GM12878 (cell line): Measurements from ENCODE around the gene SUN5. TPM values are rescaled to one million over a fixed set of nuclear protein-coding genes. Genes with fewer than 3 reads are reported as not detected.

Source experiments
- ATAC-seq: fragments of 200-7000 bp; cut with Tn5 transposase; 3 replicates; pipeline ENCODE4 v1.9.1; 2020; ENCODE audit warnings: mild to moderate bottlenecking, moderate library complexity
- BruUV-seq: library from RNA; stranded (reverse); fragments of 400-500 nt; replicated peaks from 2 replicates; lab custom pipeline; 2021; lab: Mats Ljungman, UMichigan
- CTCF ChIA-PET: fragments of 300-600 bp; sonication (Branson Sonifier 250); formaldehyde crosslinking; extraction: SDS; loops from one replicate; lab custom pipeline; 2021; ENCODE audit warnings: inconsistent platforms; lab: Yijun Ruan, JAX
- POLR2A ChIA-PET: fragments of 350-600 bp; formaldehyde crosslinking; extraction: SDS; loops from one replicate; lab custom pipeline; 2021; ENCODE audit warnings: inconsistent platforms; lab: Charles Lee
- RAD21 ChIA-PET: fragments of 300-600 bp; sonication (Branson Sonifier 250); formaldehyde crosslinking; loops from one replicate; lab custom pipeline; 2023; ENCODE audit warnings: antibody characterized with exemption; ENCODE audit not compliant: unreplicated experiment; lab: Charles Lee
- SMC1A ChIA-PET: fragments of 300-600 bp; sonication (Branson Sonifier 250); formaldehyde crosslinking; loops from one replicate; lab custom pipeline; 2023; ENCODE audit not compliant: unreplicated experiment, uncharacterized antibody; lab: Charles Lee
- DNase-seq: peaks from one replicate; pipeline ENCODE4 v3.0.0-alpha.2; 2011; ENCODE audit warnings: low read depth, low spot score
- FAIRE-seq: peaks from 3 replicates; lab custom pipeline; 2011; peaks lifted over from hg19 to GRCh38; lab: Jason Lieb, UNC
- H2AFZ ChIP-seq: 2 replicates; pipeline ENCODE4 v1.6.0; 2011; ENCODE audit warnings: low read depth, low read length, control low read depth; ENCODE audit not compliant: control insufficient read depth
- H3K27ac ChIP-seq: 2 replicates; pipeline ENCODE4 v1.5.1; 2011; ENCODE audit warnings: control low read depth; ENCODE audit not compliant: control insufficient read depth, insufficient read depth
- H3K27me3 ChIP-seq, 2 experiments: replicated peaks in 1 of 2; 2 replicates each; pipeline versions ENCODE4 v1.6.0 to v1.6.1; 2011; ENCODE audit warnings: low read length in 1 of 2; ENCODE audit not compliant: control insufficient read depth in 2 of 2, insufficient read depth in 2 of 2
- H3K36me3 ChIP-seq, 2 experiments: 2 replicates each; pipeline ENCODE4 v1.5.1; 2011; ENCODE audit warnings: low read length in 1 of 2; ENCODE audit not compliant: control insufficient read depth in 2 of 2, insufficient read depth in 2 of 2
- H3K4me1 ChIP-seq: 2 replicates; pipeline ENCODE4 v1.6.1; 2011; ENCODE audit warnings: mild to moderate bottlenecking, low read length, moderate library complexity, mixed read lengths; ENCODE audit not compliant: control insufficient read depth, insufficient read depth
- H3K4me2 ChIP-seq: 2 replicates; pipeline ENCODE4 v1.6.0; 2011; ENCODE audit warnings: control low read depth; ENCODE audit not compliant: control insufficient read depth, insufficient read depth
- H3K4me3 ChIP-seq: fragments of 200-600 bp; sonication (generic); 2 replicates; pipeline ENCODE4 v1.5.1; 2016
- H3K79me2 ChIP-seq: 2 replicates; pipeline ENCODE4 v1.6.0; 2011; ENCODE audit warnings: low read length; ENCODE audit not compliant: control insufficient read depth, insufficient read depth
- H3K9ac ChIP-seq: 2 replicates; pipeline ENCODE4 v1.8.0; 2011; ENCODE audit warnings: low read length, control low read depth, mixed read lengths; ENCODE audit not compliant: control insufficient read depth, insufficient read depth
- H3K9me3 ChIP-seq: replicated peaks from 3 replicates; pipeline ENCODE4 v1.5.1; 2011; ENCODE audit warnings: mild to moderate bottlenecking, low read length; ENCODE audit not compliant: control insufficient read depth, insufficient read depth
- H4K20me1 ChIP-seq: 2 replicates; pipeline ENCODE4 v1.6.0; 2011; ENCODE audit not compliant: control insufficient read depth, insufficient read depth
- CBFB ChIP-seq: IDR thresholded peaks from 2 replicates; pipeline ENCODE4 v1.6.1; 2016; ENCODE audit warnings: antibody characterized with exemption, low read depth
- CTCF ChIP-seq, 3 experiments: IDR thresholded peaks in 2 of 3; conservative IDR thresholded peaks in 1 of 3; 2 replicates each; pipeline ENCODE4 v1.5.1; 2011; ENCODE audit warnings: low read depth in 3 of 3, low read length in 3 of 3, mild to moderate bottlenecking in 3 of 3, control low read depth in 2 of 3, moderate library complexity in 2 of 3, inconsistent platforms in 1 of 3, mixed read lengths in 1 of 3; ENCODE audit not compliant: control insufficient read depth in 2 of 3, insufficient read depth in 1 of 3; ENCODE audit errors: extremely low read depth in 1 of 3
- EGR1 ChIP-seq, 2 experiments: IDR thresholded peaks; 1 replicate in 1 of 2; 2 replicates in 1 of 2; pipeline ENCODE4 v1.6.1; 2011 to 2012; ENCODE audit warnings: low read depth in 2 of 2, low read length in 2 of 2, borderline replicate concordance in 1 of 2, mild to moderate bottlenecking in 1 of 2, moderate library complexity in 1 of 2
- FOXK2 ChIP-seq: fragments of 450-650 bp; IDR thresholded peaks from 2 replicates; pipeline ENCODE4 v1.6.1; 2017; ENCODE audit warnings: mild to moderate bottlenecking, moderate library complexity
- HCFC1 ChIP-seq: fragments of 150-350 bp; IDR thresholded peaks from 2 replicates; pipeline ENCODE4 v1.6.1; 2014; ENCODE audit warnings: low read length
- HDAC2 ChIP-seq: fragments of 200-600 bp; sonication (generic); IDR thresholded peaks from 2 replicates; pipeline ENCODE4 v1.6.1; 2017
- HDAC6 ChIP-seq: fragments of 200-600 bp; sonication (generic); IDR thresholded peaks from one replicate; pipeline ENCODE4 v1.8.0; 2017; ENCODE audit warnings: antibody characterized with exemption; ENCODE audit not compliant: unreplicated experiment
- IKZF1 ChIP-seq: fragments of 450-650 bp; conservative IDR thresholded peaks from 2 replicates; pipeline ENCODE4 v1.6.1; 2017; ENCODE audit warnings: antibody characterized with exemption, mild to moderate bottlenecking
- MLLT1 ChIP-seq: fragments of 450-650 bp; IDR thresholded peaks from 2 replicates; pipeline ENCODE4 v1.6.1; 2016; ENCODE audit warnings: mild to moderate bottlenecking
- NKRF ChIP-seq: fragments of 450-650 bp; conservative IDR thresholded peaks from 2 replicates; pipeline ENCODE4 v1.6.1; 2017; ENCODE audit warnings: mild to moderate bottlenecking, moderate library complexity
- NR2C2 ChIP-seq: IDR thresholded peaks from 2 replicates; pipeline ENCODE4 v1.6.1; 2011; ENCODE audit warnings: borderline replicate concordance, low read depth; ENCODE audit not compliant: control insufficient read depth, insufficient read length
- NR2F1 ChIP-seq: fragments of 450-650 bp; conservative IDR thresholded peaks from 2 replicates; pipeline ENCODE4 v1.6.1; 2017; ENCODE audit warnings: mild to moderate bottlenecking
- PBX3 ChIP-seq: IDR thresholded peaks from 2 replicates; pipeline ENCODE4 v1.6.1; 2011; ENCODE audit warnings: mild to moderate bottlenecking, low read depth, low read length, moderate library complexity; ENCODE audit not compliant: insufficient replicate concordance
- RB1 ChIP-seq: fragments of 450-650 bp; formaldehyde crosslinking; IDR thresholded peaks from 2 replicates; pipeline ENCODE4 v1.6.1; 2017; ENCODE audit warnings: mild to moderate bottlenecking, borderline replicate concordance
- RELA ChIP-seq: fragments of 450-650 bp; IDR thresholded peaks from 2 replicates; pipeline ENCODE4 v1.8.0; 2014; ENCODE audit warnings: borderline replicate concordance; ENCODE audit not compliant: partially characterized antibody
- SIX5 ChIP-seq: IDR thresholded peaks from 2 replicates; pipeline ENCODE4 v1.6.1; 2011; ENCODE audit warnings: mild to moderate bottlenecking, low read depth, low read length, moderate library complexity; ENCODE audit not compliant: severe bottlenecking
- SMARCA5 ChIP-seq: fragments of 450-650 bp; IDR thresholded peaks from 2 replicates; pipeline ENCODE4 v1.6.1; 2017; ENCODE audit warnings: mild to moderate bottlenecking
- in situ Hi-C: fragments of 300-500 bp; cut with MboI; formaldehyde crosslinking; loops from 9 replicates; pipeline ENCODE4 v1.14.3; 2018; ENCODE audit warnings: mixed read lengths
- intact Hi-C: fragments of 100-400 bp; cut with micrococcal nuclease; formaldehyde crosslinking; loops from one replicate; pipeline ENCODE4 v1.14.2; 2022; ENCODE audit not compliant: unreplicated experiment
- polyA plus RNA-seq, 11 experiments: library from polyadenylated mRNA; depleted of rRNA in 4 of 11; unstranded in 6 of 11; stranded (reverse) in 5 of 11; fragments of >200 nt; fragmentation: Nextera tagmentation in 4 of 11; fragmentation: Illumina TruSeq in 1 of 11; extraction: Ambion mirVana in 4 of 11; extraction: Trizol in 1 of 11; gene quantifications; 1 replicate in 1 of 11; 2 replicates in 10 of 11; pipeline versions ENCODE4 v1.2.1 to v1.2.3, GENCODE V29; 2011 to 2016; ENCODE audit warnings: inconsistent platforms in 2 of 11, missing spikeins in 2 of 11, low read depth in 1 of 11
- total RNA-seq, 4 experiments: library from RNA; depleted of rRNA in 3 of 4; stranded (reverse); fragments of >200 nt in 3 of 4; fragmentation: Illumina TruSeq in 1 of 4; extraction: Trizol in 1 of 4; gene quantifications; 2 replicates each; pipeline versions ENCODE4 v1.2.1 to v1.2.3, GENCODE V29; 2013 to 2021

SUN5 gene
- total and polyA plus RNA-seq, 10 of the 15 experiments (the other 5 are each of a cell fraction or from before 2014, with no cell fraction given), result not detected

- TF ChIP-seq HDAC6 (no peak), CTCF (IDR thresholded peaks at IDR 0.05 in 2 of 3, conservative IDR thresholded peaks at IDR 0.05 in 1 of 3; ENCODE audit: control insufficient read depth in 2 of 3, extremely low read depth in 1 of 3, insufficient read depth in 1 of 3, low read depth in 3 of 3, low read length in 3 of 3) (no peak), HCFC1 (no peak), CBFB (no peak), NR2C2 (no peak), RELA (no peak), NR2F1 (no peak)
Measured at GRCh38 chr20:32959351-32960221, 44.6 kb downstream of the SUN5 start (continued).

- no peak for FAIRE-seq
- no peak overlapping the region for H3K4me2 ChIP-seq
- in situ Hi-C loops, result no loop called here
Measured at GRCh38 chr20:32958574-32958973, 45.7 kb downstream of the SUN5 start.

More at GRCh38 chr20:32958574-32958973, 45.7 kb downstream of the SUN5 start:
- Histone ChIP-seq H4K20me1 (no peaks in the 10 kb centered on the region), H3K36me3 (no peaks in the 10 kb centered on the region), H3K9ac (no peak overlapping the region), H3K27me3 (no peaks in the 10 kb centered on the region), H3K4me3 (no peak overlapping the region), H2AFZ (no peak overlapping the region), H3K9me3 (no peaks in the 10 kb centered on the region; the same call in 2 of the 3 replicates), H3K79me2 (no peaks in the 10 kb centered on the region), H3K27ac (no peak overlapping the region), H3K4me1 (no peaks in the 10 kb centered on the region)
- SMC1A ChIA-PET, result no interaction called here
- TF ChIP-seq HDAC2 (no peak), SIX5 (no peak), FOXK2 (no peak), RB1 (no peak), SMARCA5 (no peak), EGR1 (IDR thresholded peaks at IDR 0.05; ENCODE audit: borderline replicate concordance in 1 of 2, low read depth in 2 of 2, low read length in 2 of 2) (no peak), IKZF1 (no peak), MLLT1 (no peak), NKRF (no peak), PBX3 (no peak)
- ATAC-seq (no peak), DNase-seq (no peak)
- intact Hi-C loops, result no loop called here
- CTCF ChIA-PET, result no interaction called here
- POLR2A ChIA-PET, result no interaction called here
- RAD21 ChIA-PET, result no interaction called here
- no TSS peak for BruUV-seq
